H9 (cell line): ENCODE measurements around the gene SOCS6. TPM values are rescaled to one million over a fixed set of nuclear protein-coding genes. Genes with fewer than 3 reads are reported as not detected.

Experiments used
- DNase-seq: peaks from one replicate; pipeline ENCODE4 v3.0.0-alpha.2; 2017
- H2AFZ ChIP-seq: one replicate; pipeline ENCODE4 v1.6.1; 2013; ENCODE audit warnings: mild to moderate bottlenecking, low read length, control low read depth, moderate library complexity
- H2AK5ac ChIP-seq: 2 replicates; pipeline ENCODE4 v1.6.1; 2013; ENCODE audit warnings: low read length, control low read depth, mixed read lengths; ENCODE audit not compliant: insufficient read length
- H2BK120ac ChIP-seq: one replicate; pipeline ENCODE4 v1.6.1; 2013; ENCODE audit warnings: low read depth, mild to moderate bottlenecking, low read length, control low read depth, inconsistent platforms; ENCODE audit not compliant: poor library complexity, severe bottlenecking
- H2BK12ac ChIP-seq: 2 replicates; pipeline ENCODE4 v1.6.1; 2013; ENCODE audit warnings: low read length, control low read depth, mixed read lengths, low read depth; ENCODE audit not compliant: insufficient read length
- H2BK15ac ChIP-seq: 2 replicates; pipeline ENCODE4 v1.6.1; 2013; ENCODE audit warnings: low read depth, low read length, control low read depth
- H2BK20ac ChIP-seq: one replicate; pipeline ENCODE4 v1.6.1; 2013; ENCODE audit warnings: low read depth, mild to moderate bottlenecking, low read length, control low read depth, inconsistent platforms; ENCODE audit not compliant: poor library complexity, severe bottlenecking
- H2BK5ac ChIP-seq: 2 replicates; pipeline ENCODE4 v1.6.1; 2013; ENCODE audit warnings: low read length, control low read depth, mixed read lengths; ENCODE audit not compliant: insufficient read length
- H3K14ac ChIP-seq: 2 replicates; pipeline ENCODE4 v1.6.1; 2013; ENCODE audit warnings: low read length, control low read depth; ENCODE audit not compliant: insufficient read depth
- H3K18ac ChIP-seq: 2 replicates; pipeline ENCODE4 v1.6.1; 2013; ENCODE audit warnings: low read depth, mild to moderate bottlenecking, mixed read lengths, low read length, control low read depth; ENCODE audit not compliant: insufficient read length
- H3K23ac ChIP-seq: 2 replicates; pipeline ENCODE4 v1.6.1; 2013; ENCODE audit warnings: low read length, control low read depth, mixed read lengths, low read depth; ENCODE audit not compliant: insufficient read length
- H3K23me2 ChIP-seq: 2 replicates; pipeline ENCODE4 v1.6.1; 2013; ENCODE audit warnings: low read depth, mild to moderate bottlenecking, mixed read lengths, low read length, control low read depth; ENCODE audit not compliant: insufficient read length, poor library complexity, severe bottlenecking
- H3K27ac ChIP-seq: 2 replicates; pipeline ENCODE4 v1.5.1; 2013; ENCODE audit warnings: low read length, control low read depth, mixed read lengths, low read depth; ENCODE audit not compliant: insufficient read length
- H3K27me3 ChIP-seq: 2 replicates; pipeline ENCODE4 v1.6.1; 2013; ENCODE audit warnings: low read length, control low read depth, inconsistent platforms; ENCODE audit not compliant: insufficient read depth
- H3K4ac ChIP-seq: 2 replicates; pipeline ENCODE4 v1.6.1; 2013; ENCODE audit warnings: low read depth, mild to moderate bottlenecking, control low read depth, inconsistent platforms, low read length, moderate library complexity
- H3K4me1 ChIP-seq: 2 replicates; pipeline ENCODE4 v1.6.1; 2013; ENCODE audit warnings: low read length, control low read depth, inconsistent platforms; ENCODE audit not compliant: insufficient read depth
- H3K4me2 ChIP-seq: 2 replicates; pipeline ENCODE4 v1.6.1; 2013; ENCODE audit warnings: low read length, control low read depth, mixed read lengths; ENCODE audit not compliant: insufficient read length, insufficient read depth
- H3K56ac ChIP-seq: 2 replicates; pipeline ENCODE4 v1.6.1; 2013; ENCODE audit warnings: low read depth, mild to moderate bottlenecking, mixed read lengths, low read length, control low read depth; ENCODE audit not compliant: insufficient read length
- H3K79me1 ChIP-seq: 2 replicates; pipeline ENCODE4 v1.6.1; 2013; ENCODE audit warnings: low read depth, mild to moderate bottlenecking, moderate library complexity, low read length, control low read depth, inconsistent platforms; ENCODE audit not compliant: insufficient read depth, poor library complexity, severe bottlenecking
- H3K79me2 ChIP-seq: 2 replicates; pipeline ENCODE4 v1.6.1; 2013; ENCODE audit warnings: low read length, control low read depth, inconsistent platforms; ENCODE audit not compliant: insufficient read depth
- H3K9ac ChIP-seq: 2 replicates; pipeline ENCODE4 v1.6.1; 2013; ENCODE audit warnings: low read length, control low read depth, mixed read lengths; ENCODE audit not compliant: insufficient read length; ENCODE audit errors: extremely low read depth
- H3K9me3 ChIP-seq: one replicate; pipeline ENCODE4 v1.6.1; 2013; ENCODE audit warnings: low read depth, low read length, inconsistent platforms; ENCODE audit not compliant: control insufficient read depth
- H3T11ph ChIP-seq: one replicate; pipeline ENCODE4 v1.6.1; 2013; ENCODE audit warnings: mild to moderate bottlenecking, low read length, control low read depth, inconsistent platforms
- H4K20me1 ChIP-seq: one replicate; pipeline ENCODE4 v1.6.1; 2013; ENCODE audit not compliant: control insufficient read depth, insufficient read length, insufficient read depth
- H4K5ac ChIP-seq: 2 replicates; pipeline ENCODE4 v1.6.1; 2013; ENCODE audit warnings: low read depth, mild to moderate bottlenecking, mixed read lengths, low read length, control low read depth; ENCODE audit not compliant: insufficient read length
- H4K8ac ChIP-seq: replicated peaks from 2 replicates; pipeline ENCODE4 v1.6.1; 2013; ENCODE audit warnings: low read length, control low read depth, mixed read lengths, low read depth; ENCODE audit not compliant: insufficient read length
- H4K91ac ChIP-seq: 2 replicates; pipeline ENCODE4 v1.6.1; 2013; ENCODE audit warnings: low read depth, mild to moderate bottlenecking, moderate library complexity, mixed read lengths, low read length, control low read depth; ENCODE audit not compliant: insufficient read length
- H3K27ac Mint-ChIP-seq, 3 experiments: 2 replicates in 2 of 3; 3 replicates in 1 of 3; pipeline ENCODE4 v1.8.0; 2020 to 2021; ENCODE audit warnings: mixed read lengths in 3 of 3, mild to moderate bottlenecking in 1 of 3, moderate library complexity in 1 of 3
- H3K27me3 Mint-ChIP-seq: 2 replicates; pipeline ENCODE4 v1.8.0; 2021; ENCODE audit warnings: low read depth, mild to moderate bottlenecking, moderate library complexity, mixed read lengths
- H3K36me3 Mint-ChIP-seq, 3 experiments: 2 replicates in 2 of 3; 3 replicates in 1 of 3; pipeline ENCODE4 v1.8.0; 2020 to 2021; ENCODE audit warnings: low read depth in 3 of 3, mixed read lengths in 3 of 3; ENCODE audit not compliant: insufficient read depth in 1 of 3
- H3K4me1 Mint-ChIP-seq, 2 experiments: 2 replicates each; pipeline ENCODE4 v1.8.0; 2020; ENCODE audit warnings: mixed read lengths in 2 of 2
- H3K4me3 Mint-ChIP-seq, 2 experiments: 2 replicates in 1 of 2; 3 replicates in 1 of 2; pipeline ENCODE4 v1.8.0; 2020 to 2021; ENCODE audit warnings: mild to moderate bottlenecking in 2 of 2, mixed read lengths in 2 of 2, moderate library complexity in 1 of 2
- H3K9me3 Mint-ChIP-seq, 2 experiments: 2 replicates in 1 of 2; 3 replicates in 1 of 2; pipeline ENCODE4 v1.8.0; 2020; ENCODE audit warnings: mild to moderate bottlenecking in 2 of 2, mixed read lengths in 2 of 2, moderate library complexity in 1 of 2
- WGBS: extraction: QIAGEN DNeasy Blood & Tissue Kit; methylation state at CpG from one replicate; pipeline ENCODE4 v1.1.7; 2013; ENCODE audit warnings: missing lambda C conversion rate, low lambda C conversion rate, mixed read lengths; ENCODE audit not compliant: insufficient read length; ENCODE audit errors: extremely low coverage; 5-methylcytosine and 5-hydroxymethylcytosine counted together
- total RNA-seq: library from RNA; stranded (reverse); gene quantifications from 2 replicates; pipeline ENCODE4 v1.2.1, GENCODE V29; 2021
- TF ChIP-seq, protein P1 (sequence below): fragments of 200-600 bp; sonication (generic); conservative IDR thresholded peaks from 3 replicates; pipeline ENCODE4 v1.8.0; 2021; ENCODE audit warnings: antibody characterized with exemption, mild to moderate bottlenecking

The SOCS6 gene
- total RNA-seq, 1 experiment from 2014 or later: 24.5 TPM

DNA sequence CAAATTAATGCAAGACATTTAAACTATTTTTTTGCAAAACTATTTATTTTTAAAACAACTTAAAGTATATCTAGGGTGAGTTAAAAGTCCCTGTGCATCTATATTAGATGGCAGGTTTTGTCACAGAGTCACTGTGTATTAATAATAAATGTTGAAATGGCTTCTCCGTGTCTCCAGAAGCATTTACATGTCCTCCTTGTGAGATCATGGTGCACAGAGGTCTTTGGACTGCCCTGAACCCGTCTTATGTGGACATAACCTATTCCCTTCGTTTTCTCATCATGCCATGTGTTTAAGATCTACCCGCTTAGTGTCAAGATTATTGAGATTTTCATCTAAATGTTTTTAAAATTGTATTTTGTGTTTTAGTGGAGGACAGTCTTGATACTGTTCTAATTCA is 39.3 kb downstream of the SOCS6 start:
- no peak overlapping the region for H2AFZ ChIP-seq
- DNase-seq: no peak
- H3K27me3 ChIP-seq: no peaks in the 10 kb centered on the region
- no peak overlapping the region for H3K18ac ChIP-seq
- no peaks in the 10 kb centered on the region for H4K20me1 ChIP-seq
- no peak overlapping the region for H3K4me2 ChIP-seq
- H2BK12ac ChIP-seq: no peak overlapping the region
- H3K23me2 ChIP-seq: no peaks in the 10 kb centered on the region
- no peaks in the 10 kb centered on the region for H3K4me1 ChIP-seq
- H3K27me3 Mint-ChIP-seq: no peaks in the 10 kb centered on the region
- H3K9me3 Mint-ChIP-seq: no peaks in the 10 kb centered on the region; a peak in 1 of 5 replicates
- no peak overlapping the region for H2AK5ac ChIP-seq
- H3K4ac ChIP-seq: no peak overlapping the region
- no peak overlapping the region for H3K56ac ChIP-seq
- H3K79me1 ChIP-seq: no peaks in the 10 kb centered on the region
- no peak overlapping the region for H2BK120ac ChIP-seq
- no peak overlapping the region for H3K27ac ChIP-seq
- no peak overlapping the region for H2BK15ac ChIP-seq
- H3T11ph ChIP-seq: no peak overlapping the region
- TF ChIP-seq, protein P1, sequence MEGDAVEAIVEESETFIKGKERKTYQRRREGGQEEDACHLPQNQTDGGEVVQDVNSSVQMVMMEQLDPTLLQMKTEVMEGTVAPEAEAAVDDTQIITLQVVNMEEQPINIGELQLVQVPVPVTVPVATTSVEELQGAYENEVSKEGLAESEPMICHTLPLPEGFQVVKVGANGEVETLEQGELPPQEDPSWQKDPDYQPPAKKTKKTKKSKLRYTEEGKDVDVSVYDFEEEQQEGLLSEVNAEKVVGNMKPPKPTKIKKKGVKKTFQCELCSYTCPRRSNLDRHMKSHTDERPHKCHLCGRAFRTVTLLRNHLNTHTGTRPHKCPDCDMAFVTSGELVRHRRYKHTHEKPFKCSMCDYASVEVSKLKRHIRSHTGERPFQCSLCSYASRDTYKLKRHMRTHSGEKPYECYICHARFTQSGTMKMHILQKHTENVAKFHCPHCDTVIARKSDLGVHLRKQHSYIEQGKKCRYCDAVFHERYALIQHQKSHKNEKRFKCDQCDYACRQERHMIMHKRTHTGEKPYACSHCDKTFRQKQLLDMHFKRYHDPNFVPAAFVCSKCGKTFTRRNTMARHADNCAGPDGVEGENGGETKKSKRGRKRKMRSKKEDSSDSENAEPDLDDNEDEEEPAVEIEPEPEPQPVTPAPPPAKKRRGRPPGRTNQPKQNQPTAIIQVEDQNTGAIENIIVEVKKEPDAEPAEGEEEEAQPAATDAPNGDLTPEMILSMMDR: no peak
- peaks cover 22 to 26% of the 10 kb centered on the region in 2 experiments for H3K4me1 Mint-ChIP-seq
- H4K5ac ChIP-seq: no peak overlapping the region
- no CpG with 5 or more reads among the region's 4 CpGs for WGBS
- H3K36me3 Mint-ChIP-seq: peaks cover 11 to 20% (median 15%) of the 10 kb centered on the region in 3 experiments
- no peaks in the 10 kb centered on the region for H3K9me3 ChIP-seq
- H3K14ac ChIP-seq: no peak overlapping the region
- no peak overlapping the region for H4K8ac ChIP-seq
- H2BK20ac ChIP-seq: no peak overlapping the region
- H2BK5ac ChIP-seq: no peak overlapping the region
- no peaks in the 10 kb centered on the region for H3K79me2 ChIP-seq
- no peak overlapping the region for H3K4me3 Mint-ChIP-seq
- H3K27ac Mint-ChIP-seq: no peak overlapping the region
- no peak overlapping the region for H3K23ac ChIP-seq
- H3K9ac ChIP-seq: no peak overlapping the region
- H4K91ac ChIP-seq: no peak overlapping the region
